GM18505 (cell line): ENCODE measurements around the gene DIDO1.

Experiments
- ATAC-seq: cut with Tn5 transposase; IDR thresholded peaks from one replicate; pipeline ENCODE4 v1.9.1; 2021; ENCODE audit not compliant: unreplicated experiment
- POLR2A ChIP-seq: IDR thresholded peaks from 4 replicates; pipeline ENCODE4 v1.6.1; 2011; ENCODE audit warnings: borderline replicate concordance; ENCODE audit not compliant: insufficient read depth, insufficient read length; ENCODE audit errors: extremely low read depth

The DIDO1 gene

DNA sequence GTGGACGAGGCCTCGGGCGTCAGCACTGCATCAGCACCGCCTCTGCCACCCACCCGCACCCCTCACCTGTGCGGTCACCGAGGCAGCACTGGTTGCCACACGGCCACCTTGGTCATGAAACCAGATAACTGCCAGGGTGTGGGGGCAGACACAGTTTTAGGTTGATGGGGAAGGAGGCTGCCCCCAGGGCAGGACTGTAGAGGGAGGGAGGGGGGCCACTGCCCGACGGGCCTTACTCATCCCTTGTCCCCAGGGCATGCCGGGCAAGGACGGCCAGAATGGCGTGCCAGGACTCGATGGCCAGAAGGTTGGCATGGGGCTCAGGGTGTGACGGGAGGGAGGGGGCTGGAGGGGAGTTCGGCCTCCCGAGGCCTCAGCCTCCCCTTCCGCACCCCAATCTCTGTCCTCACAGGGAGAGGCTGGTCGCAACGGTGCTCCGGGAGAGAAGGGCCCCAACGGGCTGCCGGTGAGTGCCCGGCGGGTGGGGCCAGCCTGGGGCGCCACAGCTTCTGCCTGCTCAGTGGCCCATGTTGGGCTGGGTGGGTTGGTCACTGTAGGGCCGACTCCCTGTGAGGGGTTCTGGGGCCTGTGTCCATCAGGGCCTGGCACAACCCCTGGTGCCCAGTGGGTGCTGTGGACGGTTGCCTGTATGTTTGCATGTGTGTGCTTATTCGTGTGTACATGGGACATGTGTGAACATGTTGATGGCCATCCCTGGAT, 97.6 kb downstream of the DIDO1 start:
- TF ChIP-seq POLR2A, result no peak
- no peak for ATAC-seq

DNA sequence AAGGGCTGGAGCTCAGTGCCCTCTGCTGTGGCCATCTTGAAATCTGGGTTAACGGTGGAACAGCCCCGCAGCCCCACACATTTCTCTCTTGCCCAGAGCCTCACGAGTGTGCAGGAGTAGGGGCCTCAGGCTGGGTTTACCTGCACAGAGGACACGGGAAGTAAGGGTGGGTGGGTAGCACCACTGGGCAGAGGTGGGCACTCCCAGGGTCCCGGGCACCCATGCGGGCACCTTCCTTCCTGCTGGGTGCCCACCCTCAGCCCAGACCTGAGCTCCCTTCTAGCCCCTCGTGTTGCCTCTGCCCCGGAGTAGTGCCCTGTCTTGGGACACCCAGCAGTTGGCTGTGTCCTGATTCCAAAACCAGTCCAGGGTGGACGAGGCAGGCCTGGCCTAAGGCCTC, 98.3 kb downstream of the DIDO1 start:
- no peak for TF ChIP-seq POLR2A
- ATAC-seq, result no peak
